GM12892 (cell line): ENCODE data around the gene DTNB.

Source experiments
- POLR2A ChIP-seq: IDR thresholded peaks from 2 replicates; pipeline ENCODE4 v1.6.1; 2011; ENCODE audit warnings: low read depth, low read length, control low read depth
- POLR2AphosphoS5 ChIP-seq: IDR thresholded peaks from 2 replicates; pipeline ENCODE4 v1.6.1; 2011; ENCODE audit warnings: low read depth, low read length, control low read depth
- TAF1 ChIP-seq: IDR thresholded peaks from 2 replicates; pipeline ENCODE4 v1.6.1; 2011; ENCODE audit warnings: low read depth, mild to moderate bottlenecking, control low read depth, low read length, borderline replicate concordance

- TF ChIP-seq POLR2AphosphoS5 (no peak), POLR2A (no peak), TAF1 (no peak)
These were observed 159.2 kb downstream of the DTNB start for GRCh38 chr2:25514043-25514637.
